AG08396 (cell line): ENCODE data around the gene DCAF11.
A peak's percentile ranks its signal among the peaks of the same experiment; 100 is the strongest.

Experiments
- DNase-seq: peaks from one replicate; pipeline ENCODE4 v3.0.0; 2012; ENCODE audit warnings: low spot score, mixed read lengths

The DCAF11 gene

DNA sequence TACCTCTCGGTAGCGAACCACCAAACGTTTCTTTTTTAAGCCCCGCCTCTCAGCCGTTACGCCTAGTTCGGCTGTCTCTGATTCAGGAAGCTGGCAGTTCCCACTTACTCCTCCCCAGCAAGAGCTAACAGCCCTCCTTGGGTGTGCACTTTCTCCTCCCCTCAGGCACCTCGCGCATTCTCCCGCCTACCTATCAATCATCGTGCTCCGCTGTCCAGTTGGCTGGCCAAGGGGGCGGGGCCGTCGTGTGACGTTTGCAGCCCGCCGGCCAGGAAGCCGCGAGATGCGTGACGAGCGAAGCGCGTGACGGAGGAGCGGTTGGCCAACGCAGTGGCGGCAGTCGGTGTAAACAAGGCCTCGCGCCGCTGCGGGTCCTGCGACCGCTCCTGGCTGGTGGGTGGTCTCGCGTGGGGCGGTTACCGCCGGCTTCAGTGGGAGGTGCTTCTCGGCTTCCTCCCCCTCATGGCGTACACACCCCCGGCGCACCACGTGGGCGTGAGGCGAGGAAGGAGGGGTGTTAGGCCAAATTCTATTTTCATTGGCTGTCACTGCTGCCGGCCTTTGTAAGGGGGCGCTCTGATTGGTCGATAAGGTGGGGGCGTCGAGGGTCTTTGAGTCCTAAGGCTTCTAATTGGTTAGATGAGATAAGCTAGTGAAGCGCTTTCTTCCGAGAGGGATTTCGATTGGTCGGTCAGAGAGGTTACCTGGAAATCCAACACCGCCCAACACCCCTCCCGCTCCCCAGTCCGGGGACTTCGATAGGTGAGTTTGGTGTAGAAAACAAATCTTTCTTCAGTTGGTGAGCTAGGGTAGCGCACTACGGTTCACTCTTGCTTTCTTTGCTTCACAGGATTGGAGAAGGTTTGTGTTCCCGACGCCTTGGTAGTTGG lies at the start of gene DCAF11, which contains the start of gene NRL:
Gene DCAF11 (plus strand): TSS at position 246 of the 890 bp plus-strand sequence. CDS start 818 bp downstream, outside the sequence.
Gene NRL (minus strand): TSS at position 418 of the 890 bp plus-strand sequence. CDS start 32,101 bp downstream, outside the sequence.
- DNase-seq: peak; percentile 99

DNA sequence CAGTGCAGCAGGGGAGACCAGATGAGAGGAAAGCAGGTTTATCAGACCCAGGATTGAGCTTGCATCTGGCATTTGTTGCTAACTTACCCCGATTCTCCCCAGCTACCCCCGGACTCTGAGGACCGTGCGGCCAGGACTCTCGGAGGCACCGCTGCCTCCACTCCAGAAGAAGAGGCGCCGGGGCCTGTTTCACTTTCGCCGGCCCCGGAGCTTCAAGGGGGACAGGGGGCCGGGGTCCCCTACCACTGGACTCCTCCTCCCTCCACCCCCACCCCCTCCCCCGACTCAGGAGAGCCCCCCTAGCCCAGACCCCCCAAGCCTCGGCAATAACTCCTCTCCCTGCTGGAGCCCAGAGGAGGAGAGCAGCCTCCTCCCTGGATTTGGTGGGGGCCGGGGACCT lies 49.7 kb upstream of the DCAF11 start:
- no peak for DNase-seq

GRCh38 chr14:24065408-24065807 lies 49.2 kb upstream of the DCAF11 start:
- DNase-seq: no peak

DNA sequence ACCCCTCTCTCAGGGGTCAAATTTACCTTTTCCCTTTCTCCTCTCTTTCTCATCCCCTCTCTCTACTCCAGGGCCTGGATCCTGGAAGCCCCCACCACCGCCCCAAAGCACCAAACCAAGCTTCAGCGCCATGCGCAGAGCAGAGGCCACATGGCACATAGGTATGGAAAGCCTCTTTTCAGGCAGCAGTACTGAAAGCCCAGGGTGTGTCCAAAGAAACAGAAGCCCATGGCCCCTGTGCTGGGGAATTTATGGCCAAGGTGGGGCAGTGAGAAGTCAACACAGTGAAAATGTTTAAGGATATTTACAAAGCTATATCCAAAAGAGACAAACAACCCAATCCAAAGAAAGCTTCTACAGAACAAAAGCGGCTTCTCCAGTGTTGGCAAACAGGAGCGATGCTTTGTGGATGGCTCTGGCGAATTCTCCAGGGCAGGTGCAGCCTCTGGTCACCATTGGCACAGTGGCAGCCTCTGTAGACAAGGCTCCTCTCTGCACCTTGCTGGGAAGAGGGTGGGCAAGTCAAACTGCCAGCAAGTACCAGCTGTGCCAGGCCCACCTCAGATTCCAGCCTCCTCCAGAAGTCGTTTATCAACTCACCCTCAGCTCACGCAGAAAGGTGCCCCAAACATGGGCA lies 48.0 kb upstream of the DCAF11 start:
- DNase-seq: no peak

- no peak for DNase-seq
Observed at GRCh38 chr14:24067133-24068082, 47.2 kb upstream of the DCAF11 start.

DNA sequence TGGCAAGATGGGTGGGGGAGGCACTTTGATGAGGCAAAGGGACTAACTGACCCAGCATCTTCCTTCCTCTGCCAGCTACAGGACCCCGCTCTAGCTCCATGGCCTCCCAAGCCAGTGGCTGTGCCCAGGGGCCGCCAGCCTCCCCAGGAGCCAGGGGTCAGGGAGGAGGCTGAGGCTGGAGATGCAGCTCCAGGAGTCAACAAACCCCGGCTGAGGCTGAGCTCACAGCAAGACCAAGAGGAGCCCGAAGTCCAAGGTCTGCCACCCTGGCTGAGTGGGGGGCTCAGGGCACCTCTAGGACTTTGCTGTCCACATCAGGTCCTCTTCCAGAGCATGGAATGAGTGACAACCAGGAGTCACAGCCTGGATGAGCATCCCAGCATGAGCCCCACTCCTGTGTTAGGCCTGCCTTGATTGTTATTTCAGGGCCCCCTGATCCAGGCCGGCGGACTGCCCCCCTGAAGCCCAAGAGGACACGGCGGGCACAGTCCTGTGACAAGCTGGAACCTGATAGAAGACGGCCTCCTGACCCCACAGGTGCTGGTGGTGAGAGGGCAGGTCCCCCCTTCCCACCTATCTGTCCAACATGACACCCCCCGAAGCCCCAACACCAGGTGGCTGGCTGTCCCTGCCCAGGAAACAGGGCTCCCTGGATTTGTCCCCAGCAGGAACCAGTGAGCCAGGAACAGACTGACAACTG lies 45.7 kb upstream of the DCAF11 start:
- DNase-seq: no peak

DNA sequence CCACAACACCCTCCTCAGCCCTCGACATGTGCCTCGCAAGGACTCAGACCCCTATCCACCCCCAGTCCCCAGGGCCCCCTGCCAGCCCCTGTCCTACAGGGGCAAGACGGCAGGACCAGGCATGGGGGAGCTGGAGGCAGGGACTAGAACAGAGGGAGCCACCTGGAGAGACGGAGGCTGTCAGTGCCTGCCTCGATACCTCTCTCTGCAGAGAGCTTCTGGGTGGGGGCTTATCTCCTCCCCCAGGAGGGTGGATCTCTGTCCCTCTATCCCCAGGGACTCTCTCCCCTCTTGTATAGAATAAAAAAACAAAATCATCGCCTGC lies 45.2 kb upstream of the DCAF11 start:
- no peak for DNase-seq

GRCh38 chr14:24070285-24071143 lies 44.1 kb upstream of the DCAF11 start:
- no peak for DNase-seq

DNA sequence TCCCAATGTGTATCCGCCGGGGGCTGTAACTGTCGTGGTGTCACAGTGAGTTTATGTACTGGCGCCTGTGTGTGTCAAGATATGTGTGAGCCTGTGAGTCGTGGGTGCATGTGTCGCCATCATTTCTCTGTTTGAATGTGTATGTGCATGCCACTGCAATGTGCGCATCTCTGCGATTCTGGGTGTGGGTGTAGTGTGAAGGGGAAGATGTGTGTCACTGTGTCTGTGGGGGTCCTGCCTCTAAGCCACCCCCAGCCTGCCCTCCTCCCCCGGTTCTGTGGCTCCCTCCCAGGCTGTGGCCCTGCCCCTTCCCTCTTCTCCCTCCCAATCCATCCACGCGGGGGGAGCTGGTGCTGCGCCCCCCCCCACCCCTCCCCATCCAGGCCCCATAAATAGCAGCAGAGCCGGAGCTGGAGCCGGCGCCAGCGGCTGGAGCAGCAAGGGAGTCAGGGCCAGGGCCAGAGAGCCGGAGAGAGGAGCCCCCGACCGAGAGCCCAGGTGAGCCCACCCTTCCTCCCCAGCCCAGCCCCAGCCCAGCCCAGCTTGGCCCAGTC lies 43.4 kb upstream of the DCAF11 start, which contains the start of gene CPNE6:
Gene CPNE6 (plus strand): TSS at position 419 of the 554 bp plus-strand sequence. CDS start 1,375 bp downstream, outside the sequence.
- no peak for DNase-seq

- no peak for DNase-seq
Observed at GRCh38 chr14:24071836-24072430, 42.6 kb upstream of the DCAF11 start.

- no peak for DNase-seq
Observed at GRCh38 chr14:24072436-24072835, 42.1 kb upstream of the DCAF11 start.

DNA sequence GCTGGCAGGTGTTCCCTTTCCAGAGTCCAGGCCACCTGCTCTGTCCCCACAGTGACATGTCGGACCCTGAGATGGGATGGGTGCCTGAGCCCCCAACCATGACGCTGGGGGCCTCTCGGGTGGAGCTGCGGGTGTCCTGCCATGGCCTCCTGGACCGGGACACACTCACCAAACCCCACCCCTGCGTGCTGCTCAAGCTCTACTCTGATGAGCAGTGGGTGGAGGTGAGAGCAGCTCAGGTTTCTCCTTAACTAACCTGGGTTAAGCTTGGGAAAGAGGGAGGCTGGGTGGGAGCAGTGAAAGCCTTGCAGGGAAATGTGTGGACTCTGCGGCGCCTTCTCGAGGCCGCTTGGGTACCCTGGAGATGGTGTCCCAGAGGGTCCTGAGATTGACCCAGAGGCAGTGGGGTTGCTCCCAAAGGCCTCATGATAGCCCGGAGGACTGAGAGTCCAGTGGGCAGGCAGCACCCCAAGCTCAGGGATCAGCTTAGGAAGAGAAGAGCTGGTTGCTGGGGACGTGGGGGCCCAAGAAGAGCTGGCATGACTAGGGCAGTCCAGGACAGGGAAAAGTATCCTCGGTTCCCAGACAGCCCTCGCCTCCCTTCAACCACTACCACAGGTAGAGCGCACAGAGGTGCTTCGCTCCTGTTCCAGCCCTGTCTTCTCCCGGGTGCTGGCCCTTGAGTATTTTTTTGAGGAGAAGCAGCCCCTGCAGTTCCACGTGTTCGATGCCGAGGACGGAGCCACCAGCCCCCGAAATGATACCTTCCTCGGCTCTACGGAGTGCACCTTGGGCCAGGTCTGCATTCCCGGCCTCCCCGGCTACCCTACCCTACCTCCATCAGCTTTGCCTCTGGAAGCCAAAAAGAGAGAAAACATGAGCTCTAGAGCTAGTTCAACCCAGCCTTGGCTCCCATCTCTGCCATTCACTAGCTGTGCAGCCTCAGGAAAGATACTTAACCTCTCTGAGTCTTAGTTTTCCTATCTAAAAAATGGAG lies 41.4 kb upstream of the DCAF11 start:
- no peak for DNase-seq

DNA sequence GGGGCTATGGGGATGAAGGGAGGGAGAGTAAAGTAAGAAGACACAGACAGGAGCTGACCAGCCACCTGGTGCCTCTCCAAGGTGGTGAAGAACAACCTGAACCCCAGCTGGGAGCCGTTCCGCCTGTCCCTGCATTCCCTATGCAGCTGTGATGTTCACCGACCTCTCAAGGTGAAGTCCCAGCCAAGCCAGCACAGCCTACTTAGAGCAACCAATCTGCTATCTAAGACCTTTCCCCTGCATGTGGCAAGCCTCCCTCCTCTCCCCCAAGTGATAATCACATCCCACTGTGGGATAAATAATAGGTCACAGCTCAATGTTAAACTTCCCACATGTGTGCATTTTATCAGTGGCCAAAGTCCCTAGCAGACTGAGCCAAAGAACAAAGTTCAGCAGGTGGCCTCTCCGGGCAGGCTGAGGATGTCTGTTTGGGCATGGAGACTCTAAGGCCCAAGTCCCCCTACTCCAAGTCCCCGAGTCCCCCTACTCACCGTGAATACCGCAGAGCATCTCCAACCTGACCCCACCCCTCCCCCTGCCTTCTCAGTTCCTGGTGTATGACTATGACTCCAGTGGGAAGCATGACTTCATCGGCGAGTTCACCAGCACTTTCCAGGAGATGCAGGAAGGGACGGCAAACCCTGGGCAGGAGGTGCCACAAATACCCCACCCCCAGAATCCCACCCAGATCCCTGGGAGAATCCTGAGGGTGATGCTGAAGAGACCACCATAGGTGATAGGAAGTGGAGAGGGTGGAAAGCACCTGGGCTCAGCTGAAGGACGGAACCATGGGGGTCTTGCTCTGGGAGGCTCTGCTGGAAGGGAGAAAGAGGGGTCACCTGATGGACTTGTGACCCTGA lies 39.7 kb upstream of the DCAF11 start:
- DNase-seq: no peak

- DNase-seq: no peak
Observed at GRCh38 chr14:24075485-24076301, 38.9 kb upstream of the DCAF11 start.

- no peak for DNase-seq
Observed at GRCh38 chr14:24076302-24076601, 38.3 kb upstream of the DCAF11 start.

DNA sequence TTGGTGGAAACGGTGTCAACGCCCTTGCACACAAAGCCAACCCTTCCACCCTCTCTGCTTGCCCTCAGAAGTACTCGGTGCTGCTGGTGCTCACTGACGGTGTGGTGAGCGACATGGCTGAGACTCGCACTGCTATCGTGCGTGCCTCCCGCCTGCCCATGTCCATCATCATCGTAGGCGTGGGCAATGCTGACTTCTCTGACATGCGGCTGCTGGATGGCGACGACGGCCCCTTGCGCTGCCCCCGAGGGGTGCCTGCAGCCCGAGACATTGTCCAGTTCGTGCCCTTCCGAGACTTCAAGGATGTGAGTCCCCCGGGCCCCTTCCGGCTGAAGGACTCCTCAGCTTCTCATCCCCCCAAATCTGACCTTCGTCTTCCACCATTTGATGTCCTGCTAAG lies 37.5 kb upstream of the DCAF11 start:
- DNase-seq: no peak

GRCh38 chr14:24078146-24078545 lies 36.4 kb upstream of the DCAF11 start:
- no peak for DNase-seq
